K562 (cell line): ENCODE results near the gene GPC2. TPM values are rescaled to one million over a fixed set of nuclear protein-coding genes. Genes with fewer than 3 reads are reported as not detected.
A peak's percentile ranks its signal among the peaks of the same experiment; 100 is the strongest.

Source experiments
- CBX8 ChIP-seq: fragments of 200-600 bp; sonication (generic); IDR thresholded peaks from 2 replicates; pipeline ENCODE4 v1.6.1; 2012; ENCODE audit warnings: borderline replicate concordance, mixed run types, low read depth, mild to moderate bottlenecking, moderate library complexity, mixed read lengths, low read length, control low read depth, inconsistent platforms; ENCODE audit not compliant: poor library complexity, severe bottlenecking; ENCODE audit errors: extremely low read depth
- CHD1 ChIP-seq: fragments of 200-600 bp; sonication (generic); IDR thresholded peaks from one replicate; pipeline ENCODE4 v1.6.1; 2012; ENCODE audit warnings: mild to moderate bottlenecking, moderate library complexity, low read length, inconsistent platforms
- E2F8 ChIP-seq: fragments of 450-650 bp; IDR thresholded peaks from 2 replicates; pipeline ENCODE4 v1.7.1; 2018; ENCODE audit warnings: mild to moderate bottlenecking, low read depth; ENCODE audit not compliant: partially characterized antibody
- GABPA ChIP-seq: fragments of 200-800 bp; sonication (Bioruptor generic); conservative IDR thresholded peaks from 2 replicates; pipeline ENCODE4 v1.6.1; 2016; ENCODE audit warnings: low read depth, missing genetic modification characterization, missing compliant biosample characterization
- HINFP ChIP-seq: fragments of 450-650 bp; conservative IDR thresholded peaks from 2 replicates; pipeline ENCODE4 v1.6.1; 2016; ENCODE audit warnings: missing genetic modification characterization, low read depth, mild to moderate bottlenecking, control low read depth, missing compliant biosample characterization
- KAT7 ChIP-seq: sonication (generic); formaldehyde crosslinking; IDR thresholded peaks from 2 replicates; pipeline ENCODE4 v1.8.0; 2022; ENCODE audit warnings: missing genetic modification reagents, mild to moderate bottlenecking, borderline replicate concordance
- MCM2 ChIP-seq: fragments of 450-650 bp; IDR thresholded peaks from 2 replicates; pipeline ENCODE4 v1.6.1; 2017; ENCODE audit warnings: low read depth, mild to moderate bottlenecking
- MED1 ChIP-seq: sonication (generic); formaldehyde crosslinking; IDR thresholded peaks from 2 replicates; pipeline ENCODE4 v1.8.1; 2023; ENCODE audit warnings: missing genetic modification reagents, borderline replicate concordance
- POLR3G ChIP-seq: IDR thresholded peaks from 2 replicates; pipeline ENCODE4 v1.6.1; 2011; ENCODE audit not compliant: insufficient read length, insufficient replicate concordance; ENCODE audit errors: extremely low read depth
- RCOR1 ChIP-seq, 2 experiments: IDR thresholded peaks; 2 replicates each; pipeline ENCODE4 v1.6.1; 2012; ENCODE audit warnings: low read depth in 2 of 2, low read length in 2 of 2, borderline replicate concordance in 1 of 2, improper control_type of control experiment in 1 of 2
- RNF2 ChIP-seq: sonication (generic); IDR thresholded peaks from 2 replicates; pipeline ENCODE4 v1.6.1; 2016
- ZNF133 ChIP-seq: fragments of 250-450 bp; sonication (Bioruptor Pico); IDR thresholded peaks from 2 replicates; pipeline ENCODE4 v1.4.0; 2020; ENCODE audit warnings: mild to moderate bottlenecking
- ZNF224 ChIP-seq: sonication (generic); formaldehyde crosslinking; IDR thresholded peaks from 2 replicates; pipeline ENCODE4 v1.8.0; 2022; ENCODE audit warnings: mild to moderate bottlenecking, missing genetic modification reagents
- ZNF232 ChIP-seq: sonication (generic); formaldehyde crosslinking; IDR thresholded peaks from 2 replicates; pipeline ENCODE4 v1.8.0; 2022; ENCODE audit warnings: mild to moderate bottlenecking, missing genetic modification reagents
- ZNF274 ChIP-seq: IDR thresholded peaks from 2 replicates; pipeline ENCODE4 v1.6.1; 2011; ENCODE audit warnings: low read depth, mild to moderate bottlenecking, low read length, moderate library complexity, borderline replicate concordance
- ZNF282 ChIP-seq: sonication (generic); formaldehyde crosslinking; IDR thresholded peaks from 2 replicates; pipeline ENCODE4 v1.8.1; 2023; ENCODE audit warnings: missing genetic modification reagents
- polyA plus RNA-seq, 8 experiments: library from polyadenylated mRNA; depleted of rRNA in 4 of 8; stranded (reverse) in 5 of 8; unstranded in 3 of 8; fragments of >200 nt; fragmentation: Nextera tagmentation in 2 of 8; fragmentation: Illumina TruSeq in 1 of 8; extraction: Ambion mirVana in 2 of 8; extraction: Trizol in 1 of 8; gene quantifications; 2 replicates each; pipeline versions ENCODE4 v1.2.1 to v1.2.3, GENCODE V29; 2011 to 2014; ENCODE audit warnings: inconsistent platforms in 1 of 8, missing spikeins in 1 of 8
- total RNA-seq, 7 experiments: library from RNA; depleted of rRNA in 6 of 7; stranded (reverse); fragments of >200 nt in 6 of 7; fragmentation: Illumina TruSeq in 2 of 7; extraction: Trizol in 2 of 7; gene quantifications; 2 replicates each; pipeline versions ENCODE4 v1.2.1 to v1.2.3, GENCODE V29; 2011 to 2021; ENCODE audit warnings: low replicate concordance in 1 of 7
- TF ChIP-seq, protein P1 (sequence below): fragments of 250-450 bp; sonication (Bioruptor Pico); IDR thresholded peaks from 2 replicates; pipeline ENCODE4 v1.8.0; 2021; ENCODE audit warnings: moderate library complexity, mild to moderate bottlenecking, inconsistent platforms
- TF ChIP-seq, protein P2 (sequence below): fragments of 450-650 bp; conservative IDR thresholded peaks from 2 replicates; pipeline ENCODE4 v1.6.1; 2016; ENCODE audit warnings: missing genetic modification characterization, low read depth, mild to moderate bottlenecking, missing compliant biosample characterization, moderate library complexity

GPC2 gene
- total and polyA plus RNA-seq, 9 of the 15 experiments (the other 6 are each of a cell fraction or from before 2014, with no cell fraction given), result 0.06 to 7.7 (median 1.4) TPM; not detected in 1

- TF ChIP-seq ZNF274 (no peak), POLR3G (no peak), ZNF133 (CRISPR knock-in tag) (no peak), ZNF232 (0 out of 2 replicates have a peak, but pooled peaks have one; percentile 14), KAT7 (no peak; the same call in 1 of the 2 replicates), RNF2 (no peak), MCM2 (no peak), RCOR1 (IDR thresholded peaks at IDR 0.05; ENCODE audit: borderline replicate concordance in 1 of 2, low read depth in 2 of 2, low read length in 2 of 2) (peak in 1 of 2 experiments; percentile 64; a peak in 3 of 4 replicates), HINFP (tag) (no peak), ZNF282 (CRISPR knock-in tag) (no peak), GABPA (tag) (peak; percentile 86), ZNF224 (CRISPR knock-in tag) (no peak), MED1 (CRISPR knock-in tag) (no peak), CHD1 (no peak), E2F8 (peak; percentile 82), CBX8 (no peak)
- TF ChIP-seq, protein P1, sequence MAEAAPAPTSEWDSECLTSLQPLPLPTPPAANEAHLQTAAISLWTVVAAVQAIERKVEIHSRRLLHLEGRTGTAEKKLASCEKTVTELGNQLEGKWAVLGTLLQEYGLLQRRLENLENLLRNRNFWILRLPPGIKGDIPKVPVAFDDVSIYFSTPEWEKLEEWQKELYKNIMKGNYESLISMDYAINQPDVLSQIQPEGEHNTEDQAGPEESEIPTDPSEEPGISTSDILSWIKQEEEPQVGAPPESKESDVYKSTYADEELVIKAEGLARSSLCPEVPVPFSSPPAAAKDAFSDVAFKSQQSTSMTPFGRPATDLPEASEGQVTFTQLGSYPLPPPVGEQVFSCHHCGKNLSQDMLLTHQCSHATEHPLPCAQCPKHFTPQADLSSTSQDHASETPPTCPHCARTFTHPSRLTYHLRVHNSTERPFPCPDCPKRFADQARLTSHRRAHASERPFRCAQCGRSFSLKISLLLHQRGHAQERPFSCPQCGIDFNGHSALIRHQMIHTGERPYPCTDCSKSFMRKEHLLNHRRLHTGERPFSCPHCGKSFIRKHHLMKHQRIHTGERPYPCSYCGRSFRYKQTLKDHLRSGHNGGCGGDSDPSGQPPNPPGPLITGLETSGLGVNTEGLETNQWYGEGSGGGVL (CRISPR knock-in tag), result no peak
- TF ChIP-seq, protein P2, sequence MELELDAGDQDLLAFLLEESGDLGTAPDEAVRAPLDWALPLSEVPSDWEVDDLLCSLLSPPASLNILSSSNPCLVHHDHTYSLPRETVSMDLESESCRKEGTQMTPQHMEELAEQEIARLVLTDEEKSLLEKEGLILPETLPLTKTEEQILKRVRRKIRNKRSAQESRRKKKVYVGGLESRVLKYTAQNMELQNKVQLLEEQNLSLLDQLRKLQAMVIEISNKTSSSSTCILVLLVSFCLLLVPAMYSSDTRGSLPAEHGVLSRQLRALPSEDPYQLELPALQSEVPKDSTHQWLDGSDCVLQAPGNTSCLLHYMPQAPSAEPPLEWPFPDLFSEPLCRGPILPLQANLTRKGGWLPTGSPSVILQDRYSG (tag), result no peak
These were observed 28.4 kb downstream of the GPC2 start, which contains the start of gene LAMTOR4 (continued) for GRCh38 chr7:100148559-100149328.
